Mucosa of rectum (tissue), 2 donors: ENCODE measurements around the gene HCK.

Experiments used
- H3K27ac ChIP-seq, 2 donors: one replicate each; pipeline ENCODE4 v1.7.0; 2013; ENCODE audit warnings: inconsistent platforms in 2 of 2, low read depth in 2 of 2, low read length in 2 of 2
- H3K27me3 ChIP-seq, 2 donors: one replicate each; pipeline ENCODE4 v1.7.0; 2013; ENCODE audit warnings: low read length in 2 of 2; ENCODE audit not compliant: control insufficient read depth in 2 of 2, insufficient read depth in 2 of 2
- H3K36me3 ChIP-seq, 2 donors: one replicate each; pipeline ENCODE4 v1.7.0; 2013; ENCODE audit warnings: low read length in 2 of 2; ENCODE audit not compliant: control insufficient read depth in 2 of 2, insufficient read depth in 2 of 2
- H3K4me1 ChIP-seq, 2 donors: one replicate each; pipeline ENCODE4 v1.7.0; 2013; ENCODE audit warnings: low read length in 2 of 2, mild to moderate bottlenecking in 1 of 2; ENCODE audit not compliant: control insufficient read depth in 2 of 2, insufficient read depth in 2 of 2
- H3K4me3 ChIP-seq, 2 donors: one replicate each; pipeline ENCODE4 v1.7.0; 2013; ENCODE audit warnings: low read length in 2 of 2
- H3K9ac ChIP-seq, 2 donors: one replicate each; pipeline ENCODE4 v1.7.0; 2013; ENCODE audit warnings: low read length in 2 of 2, low read depth in 1 of 2, mild to moderate bottlenecking in 1 of 2
- H3K9me3 ChIP-seq, 2 donors: one replicate each; pipeline ENCODE4 v1.7.0; 2013; ENCODE audit warnings: low read length in 2 of 2; ENCODE audit not compliant: control insufficient read depth in 2 of 2
- donor health status: healthy.
- donor health status: Normal muscosa, but diverticular disease.

HCK gene

DNA sequence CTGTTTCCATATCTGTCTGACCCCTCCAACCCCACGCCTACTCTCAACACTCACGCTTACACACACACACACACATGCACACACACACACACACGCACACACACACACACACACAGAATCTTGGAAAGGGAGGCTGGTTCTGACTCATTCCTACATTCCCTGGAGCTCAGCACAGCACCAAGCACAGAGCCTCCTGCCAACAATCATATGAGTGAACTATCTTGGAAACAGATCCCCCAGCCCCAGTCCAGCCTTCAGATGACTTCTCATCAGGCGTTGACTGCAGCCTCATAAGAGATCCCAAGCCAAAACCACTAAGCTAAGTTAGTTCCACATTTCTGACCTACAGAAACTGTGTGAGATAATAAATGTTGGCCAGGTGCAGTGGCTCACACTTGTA is 14.1 kb upstream of the HCK start:
- Histone ChIP-seq H3K36me3 (no peaks in the 10 kb centered on the region), H3K4me1 (no peaks in the 10 kb centered on the region), H3K9ac (no peak overlapping the region), H3K27me3 (peaks cover 5 to 17% of the 10 kb centered on the region in 2 donors), H3K4me3 (no peak overlapping the region), H3K27ac (no peak overlapping the region), H3K9me3 (no peaks in the 10 kb centered on the region)

DNA sequence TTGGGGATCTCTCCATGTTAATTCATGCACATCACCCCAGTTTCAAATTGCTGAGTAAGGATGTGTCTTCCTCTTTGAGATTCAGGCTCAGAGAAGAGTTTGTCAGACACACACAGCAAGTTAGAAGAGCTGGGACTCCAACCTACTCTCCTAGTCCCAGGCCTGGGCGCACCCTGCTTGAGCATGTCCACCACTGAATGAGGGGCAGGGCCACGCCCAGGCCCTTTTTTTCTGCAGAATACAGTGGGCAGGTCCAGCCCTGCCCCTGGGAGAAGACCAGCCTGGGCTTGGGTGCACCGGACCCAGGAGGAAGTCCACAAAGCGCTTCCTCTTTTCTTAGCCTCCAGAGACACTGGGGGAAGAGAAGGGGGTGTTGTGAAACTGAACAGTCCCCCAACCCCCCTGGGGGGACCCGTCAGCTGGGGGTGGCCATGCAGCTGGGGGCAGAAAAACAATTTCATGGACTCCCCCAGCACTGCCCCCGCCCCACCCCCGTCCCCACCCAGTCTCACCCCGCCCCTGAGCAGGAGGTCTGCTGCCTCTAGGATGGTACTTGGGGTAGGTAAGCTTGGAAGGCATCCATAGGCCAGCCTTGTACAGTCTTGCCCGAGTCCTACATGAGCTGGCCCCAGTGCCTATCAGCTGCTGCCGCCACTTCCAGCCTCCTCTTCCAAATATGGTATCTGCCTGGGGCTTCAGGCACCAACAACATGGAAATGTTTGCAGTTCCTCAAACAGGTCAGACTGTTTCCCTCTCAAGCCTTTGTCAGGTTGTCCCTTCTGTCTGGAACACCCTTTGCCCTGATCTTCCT is 11.7 kb upstream of the HCK start:
- Histone ChIP-seq H3K4me1 (no peaks in the 10 kb centered on the region), H3K9ac (no peak overlapping the region), H3K27ac (peak overlapping the region in 1 of 2 donors; percentile 41), H3K4me3 (no peak overlapping the region), H3K36me3 (no peaks in the 10 kb centered on the region), H3K27me3 (peaks cover 2 to 10% of the 10 kb centered on the region in 2 donors), H3K9me3 (no peaks in the 10 kb centered on the region)

DNA sequence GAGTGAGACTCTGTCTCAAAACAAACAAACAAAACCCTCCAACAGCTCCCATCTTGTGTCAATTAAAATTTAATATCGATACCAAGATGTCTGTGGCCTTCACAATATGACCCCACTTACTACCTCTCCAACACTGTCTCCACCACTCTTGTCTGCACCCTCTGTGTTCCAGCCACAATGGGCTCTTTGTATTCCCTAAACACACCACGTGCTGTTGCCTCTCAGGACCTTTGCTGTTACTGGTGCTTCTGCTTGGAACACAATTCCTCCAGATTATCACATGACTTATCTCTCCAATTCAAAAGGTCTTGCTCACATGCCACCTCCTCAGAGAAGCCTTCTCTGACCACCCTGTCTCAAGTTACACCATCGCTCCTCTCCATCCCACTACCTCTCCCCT is 6.0 kb upstream of the HCK start:
- Histone ChIP-seq H3K27me3 (peaks cover 7 to 11% of the 10 kb centered on the region in 2 donors), H3K9me3 (no peaks in the 10 kb centered on the region), H3K36me3 (no peaks in the 10 kb centered on the region), H3K4me1 (no peaks in the 10 kb centered on the region), H3K4me3 (no peak overlapping the region), H3K27ac (no peak overlapping the region), H3K9ac (no peak overlapping the region)

DNA sequence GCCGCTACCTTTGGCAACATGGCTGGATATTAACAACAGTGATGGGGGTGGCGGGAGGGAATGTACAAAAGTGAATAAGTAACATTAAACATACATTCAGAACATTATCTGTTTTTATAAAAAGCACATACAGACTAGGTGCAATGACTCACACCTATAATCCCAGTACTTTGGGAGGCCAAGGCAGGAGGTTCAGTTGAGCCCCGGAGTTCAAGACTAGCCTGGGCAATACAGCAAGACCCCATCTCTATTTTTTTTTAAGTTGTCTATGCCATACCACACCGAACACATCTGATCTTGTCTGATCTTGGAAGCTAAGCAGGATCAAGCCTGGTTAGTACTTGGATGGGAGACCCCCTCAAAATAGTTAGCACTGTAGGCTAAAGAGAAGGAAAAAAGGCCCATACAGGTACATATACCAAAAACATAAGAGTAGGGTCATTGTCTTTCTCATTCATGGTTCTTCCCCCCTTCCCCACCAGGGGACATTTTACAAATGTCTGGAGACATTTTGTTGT is 1.7 kb upstream of the HCK start:
- Histone ChIP-seq H3K36me3 (no peaks in the 10 kb centered on the region), H3K9ac (no peak overlapping the region), H3K9me3 (no peaks in the 10 kb centered on the region), H3K4me3 (no peak overlapping the region), H3K27me3 (peaks cover 21 to 39% of the 10 kb centered on the region in 2 donors), H3K4me1 (peaks cover 0 to 4% of the 10 kb centered on the region in 2 donors), H3K27ac (no peak overlapping the region)

DNA sequence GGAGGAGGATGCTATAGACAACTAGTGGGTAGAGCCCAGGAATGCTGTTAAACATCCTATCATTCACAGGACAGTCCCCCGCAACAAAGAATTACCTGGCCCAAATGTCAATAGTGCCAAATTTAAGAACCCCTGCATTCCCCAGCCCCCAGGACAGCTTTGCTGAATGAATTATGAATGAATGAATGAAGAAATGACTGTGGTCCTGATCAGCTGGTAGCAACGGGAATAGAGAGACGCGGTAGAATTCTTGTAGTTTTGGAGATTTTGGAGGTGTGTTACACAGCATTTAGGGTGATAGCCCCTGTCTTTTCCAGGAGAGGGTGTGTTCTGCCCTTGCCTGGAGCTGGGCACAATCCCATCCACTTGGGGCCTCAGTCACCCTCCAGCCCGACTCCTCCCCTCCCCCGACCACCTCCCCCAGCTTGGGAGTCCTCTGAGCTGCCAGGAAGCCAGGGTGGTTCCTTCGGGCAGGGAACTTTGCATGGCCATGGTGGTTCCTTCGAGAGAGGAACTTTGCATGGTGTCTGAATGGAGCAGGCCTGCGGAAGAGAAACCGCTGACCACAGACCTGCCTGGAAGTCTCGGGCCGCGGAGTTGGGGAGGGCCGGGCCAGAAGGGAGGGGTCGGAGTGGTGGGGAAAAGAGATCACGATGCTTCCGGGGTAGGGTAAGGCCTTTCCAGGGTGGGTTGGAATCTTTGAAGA is 1.0 kb upstream of the HCK start:
- Histone ChIP-seq H3K4me3 (peak overlapping the region in 1 of 2 donors; percentile 20), H3K27ac (peak overlapping the region in 1 of 2 donors; percentile 67), H3K9me3 (no peaks in the 10 kb centered on the region), H3K27me3 (peaks cover 20 to 39% of the 10 kb centered on the region in 2 donors), H3K9ac (no peak overlapping the region), H3K4me1 (peaks cover 0 to 4% of the 10 kb centered on the region in 2 donors), H3K36me3 (no peaks in the 10 kb centered on the region)

DNA sequence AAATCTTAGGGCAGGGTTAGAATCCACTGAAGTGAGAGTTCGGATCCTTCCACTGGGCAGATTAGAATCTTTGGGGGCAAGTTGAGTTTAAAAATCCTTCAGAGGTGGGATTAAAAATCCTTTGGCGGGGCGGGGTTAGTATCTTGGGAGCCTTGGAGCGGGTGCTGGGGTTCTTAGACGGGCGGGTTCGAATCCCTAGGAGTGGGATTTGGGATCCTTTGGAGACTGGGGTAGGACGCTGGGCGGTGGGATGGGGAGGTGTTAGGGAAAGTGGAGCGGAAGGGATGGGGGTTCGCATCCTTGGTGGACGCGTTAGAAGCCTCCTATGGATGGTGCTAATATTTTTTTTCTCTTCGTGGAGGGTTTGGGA is 337 bp upstream of the HCK start:
- Histone ChIP-seq H3K4me1 (peaks cover 0 to 4% of the 10 kb centered on the region in 2 donors), H3K36me3 (no peaks in the 10 kb centered on the region), H3K9ac (no peak overlapping the region), H3K9me3 (no peaks in the 10 kb centered on the region), H3K4me3 (peak overlapping the region in 1 of 2 donors; percentile 48), H3K27me3 (peaks cover 20 to 39% of the 10 kb centered on the region in 2 donors), H3K27ac (peak overlapping the region in 1 of 2 donors; percentile 67)

DNA sequence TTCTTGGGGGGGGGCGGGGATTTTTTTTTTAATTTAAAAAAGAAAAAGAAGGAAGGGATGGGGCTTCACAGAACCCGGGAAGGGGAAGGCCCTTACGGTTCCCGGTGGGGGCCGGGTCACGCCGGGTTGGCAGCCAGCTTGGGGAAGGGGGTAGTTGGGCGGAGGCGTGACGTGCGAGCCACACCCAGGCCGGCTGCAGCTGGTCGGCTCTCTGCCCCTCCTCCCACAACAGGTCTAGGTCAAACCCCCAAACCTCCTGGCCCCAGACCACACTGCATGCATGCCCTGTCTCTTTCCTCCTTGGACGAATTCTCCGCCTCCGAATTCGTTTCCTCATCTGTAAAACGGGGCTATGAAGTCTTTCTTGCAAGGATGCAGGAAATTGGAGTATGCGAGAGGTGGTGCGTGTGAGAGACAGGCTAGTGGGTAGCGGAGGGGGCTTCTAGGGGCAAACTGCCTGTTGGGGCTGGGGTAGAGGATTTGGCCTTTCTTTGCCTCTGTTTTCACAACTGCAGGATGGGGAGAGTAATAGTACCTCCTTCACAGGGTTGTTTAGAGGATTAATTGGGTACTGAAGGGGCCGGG is 828 bp downstream of the HCK start:
- H3K4me3 ChIP-seq, result peak overlapping the region; percentile 33 to 42
- no peaks in the 10 kb centered on the region for H3K9me3 ChIP-seq
- H3K9ac ChIP-seq, result peak overlapping the region in 1 of 2 donors; percentile 32
- H3K27me3 ChIP-seq, result peaks cover 20 to 41% of the 10 kb centered on the region in 2 donors
- peaks cover 0 to 4% of the 10 kb centered on the region in 2 donors for H3K4me1 ChIP-seq
- H3K27ac ChIP-seq, result peak overlapping the region in 1 of 2 donors; percentile 67
- H3K36me3 ChIP-seq, result no peaks in the 10 kb centered on the region

DNA sequence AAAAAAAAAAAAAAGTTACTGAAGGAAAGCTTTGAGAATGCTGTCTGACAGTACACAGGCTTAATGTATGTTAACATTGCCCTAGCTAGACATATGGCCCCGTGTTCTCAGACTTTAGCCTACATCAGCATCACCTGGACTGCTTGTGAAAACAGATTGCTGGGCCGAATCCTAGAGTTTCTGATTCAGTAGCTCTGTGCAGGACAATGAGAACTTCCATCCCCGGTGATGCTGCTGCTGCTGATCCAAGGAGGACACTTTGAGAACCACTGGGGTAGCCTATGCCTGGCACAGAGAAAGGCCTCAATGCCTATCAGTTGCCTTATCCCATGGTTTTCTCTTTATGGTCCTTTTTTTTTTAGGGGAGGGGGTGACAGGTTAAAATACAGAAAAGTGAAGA is 1.6 kb downstream of the HCK start:
- no peaks in the 10 kb centered on the region for H3K9me3 ChIP-seq
- no peaks in the 10 kb centered on the region for H3K36me3 ChIP-seq
- peaks cover 20 to 43% of the 10 kb centered on the region in 2 donors for H3K27me3 ChIP-seq
- no peak overlapping the region for H3K4me3 ChIP-seq
- H3K9ac ChIP-seq, result no peak overlapping the region
- H3K27ac ChIP-seq, result no peak overlapping the region
- peaks cover 0 to 4% of the 10 kb centered on the region in 2 donors for H3K4me1 ChIP-seq

DNA sequence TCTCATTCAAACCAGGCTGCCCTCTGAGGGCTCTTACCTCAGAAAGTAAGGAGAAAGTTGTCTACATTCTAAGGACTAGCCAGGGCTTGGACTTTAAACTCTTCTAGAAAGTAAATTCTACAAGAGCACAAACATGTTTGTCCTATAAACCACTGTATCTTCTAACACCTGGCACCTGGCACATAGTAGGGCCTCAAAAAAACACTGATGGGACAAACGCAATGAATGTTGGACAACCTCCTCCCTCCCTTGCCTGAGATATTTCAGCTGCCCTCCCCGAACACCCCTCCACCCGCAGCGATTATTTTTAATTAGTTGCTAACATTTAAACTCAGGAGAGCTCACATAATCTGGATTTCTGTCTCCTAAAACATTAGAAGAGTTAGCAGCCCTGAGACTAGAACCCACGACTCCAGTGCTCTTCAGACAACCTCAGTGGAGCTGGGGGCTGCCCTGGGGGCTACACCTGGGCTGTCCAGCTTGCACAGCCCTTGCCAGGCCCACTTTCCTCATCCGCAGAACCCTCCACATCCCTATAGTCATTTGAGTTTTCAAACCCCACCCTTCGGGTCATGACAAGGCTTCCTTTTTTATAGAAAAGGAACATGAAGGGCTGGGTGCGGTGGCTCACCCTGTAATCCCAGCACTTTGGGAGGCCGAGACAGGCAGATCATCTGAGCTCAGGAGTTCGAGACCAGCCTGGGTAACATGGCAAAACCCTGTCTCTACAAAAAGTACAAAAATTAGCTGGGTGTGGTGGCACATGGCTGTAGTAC is 4.9 kb downstream of the HCK start:
- H3K27ac ChIP-seq, result no peak overlapping the region

More for the DNA sequence above, 4.9 kb downstream of the HCK start:
- Histone ChIP-seq H3K4me3 (no peak overlapping the region), H3K27me3 (peaks cover 8 to 27% of the 10 kb centered on the region in 2 donors), H3K9ac (no peak overlapping the region), H3K36me3 (no peaks in the 10 kb centered on the region), H3K4me1 (peaks cover 0 to 4% of the 10 kb centered on the region in 2 donors), H3K9me3 (no peaks in the 10 kb centered on the region)
